Testis (tissue), 2 donors: ENCODE measurements around the gene ATG10.

Experiments used
- CTCF ChIP-seq, 3 experiments: fragments of 450-650 bp in 2 of 3; fragments of 200-600 bp in 1 of 3; sonication (generic) in 1 of 3; IDR thresholded peaks; one replicate each; pipeline ENCODE4 v1.5.1; 2016 to 2019; ENCODE audit warnings: antibody characterized with exemption in 3 of 3, mild to moderate bottlenecking in 2 of 3, moderate library complexity in 1 of 3
- POLR2A ChIP-seq: fragments of 450-650 bp; IDR thresholded peaks from one replicate; pipeline ENCODE4 v1.6.1; 2017; ENCODE audit warnings: antibody characterized with exemption, mild to moderate bottlenecking, moderate library complexity

GRCh38 chr5:82011761-82012160 is 39.9 kb downstream of the ATG10 start:
- TF ChIP-seq CTCF (IDR thresholded peaks at IDR 0.05) (no peak), POLR2A (no peak)
